Esophagus muscularis mucosa (tissue), 4 donors: ENCODE results near the gene PEPD. TPM values are rescaled to one million over a fixed set of nuclear protein-coding genes. Genes with fewer than 3 reads are reported as not detected.

ENCODE experiments used
- DNase-seq: peaks from one replicate; pipeline ENCODE4 v3.0.0-alpha.2; 2017; ENCODE audit errors: extremely low spot score
- H3K27ac ChIP-seq, 4 donors: fragments of 200-600 bp; sonication (generic); replicated peaks in 1 of 4; 1 replicate in 3 of 4; 2 replicates in 1 of 4; pipeline ENCODE4 v1.5.1; 2016 to 2019; ENCODE audit warnings: mild to moderate bottlenecking in 1 of 4
- H3K27me3 ChIP-seq, 4 donors: fragments of 200-600 bp; sonication (generic); one replicate each; pipeline versions ENCODE4 v1.5.1 to v1.6.0; 2016 to 2019
- H3K36me3 ChIP-seq, 4 donors: fragments of 200-600 bp; sonication (generic); one replicate each; pipeline ENCODE4 v1.5.1; 2016 to 2019
- H3K4me1 ChIP-seq, 4 donors: fragments of 200-600 bp; sonication (generic); one replicate each; pipeline ENCODE4 v1.5.1; 2016 to 2019
- H3K4me3 ChIP-seq, 4 donors: fragments of 200-600 bp; sonication (generic); 1 replicate in 2 of 4; 2 replicates in 2 of 4; pipeline ENCODE4 v1.5.1; 2016 to 2019; ENCODE audit warnings: mild to moderate bottlenecking in 4 of 4, moderate library complexity in 1 of 4
- H3K9me3 ChIP-seq, 4 donors: fragments of 200-600 bp; sonication (generic); 1 replicate in 3 of 4; 2 replicates in 1 of 4; pipeline ENCODE4 v1.5.1; 2016 to 2019
- EP300 ChIP-seq: sonication (generic); formaldehyde crosslinking; IDR thresholded peaks from one replicate; pipeline ENCODE4 v1.6.1; 2017; ENCODE audit warnings: antibody characterized with exemption
- POLR2A ChIP-seq: fragments of 450-650 bp; IDR thresholded peaks from one replicate; pipeline ENCODE4 v1.6.1; 2017; ENCODE audit warnings: antibody characterized with exemption, moderate library complexity, mild to moderate bottlenecking, low read depth
- POLR2AphosphoS5 ChIP-seq, 2 donors: sonication (generic); formaldehyde crosslinking; IDR thresholded peaks; one replicate each; pipeline ENCODE4 v1.6.1; 2017; ENCODE audit warnings: antibody characterized with exemption in 2 of 2
- WGBS: methylation state at CpG from one replicate; pipeline ENCODE4 v1.1.5; 2018; 5-methylcytosine and 5-hydroxymethylcytosine counted together
- intact Hi-C: fragments of 100-400 bp; cut with DNase I; formaldehyde crosslinking; loops from one replicate; pipeline ENCODE4 v1.15.1; 2023
- total RNA-seq, 4 donors: library from RNA; depleted of rRNA; stranded (reverse); fragments of >200 nt; gene quantifications; one replicate each; pipeline versions ENCODE4 v1.1.0 to v1.2.1, GENCODE V29; 2016
- TF ChIP-seq, protein P1 (sequence below), 3 experiments: fragments of 200-600 bp in 2 of 3; fragments of 450-650 bp in 1 of 3; sonication (generic) in 2 of 3; IDR thresholded peaks; one replicate each; pipeline ENCODE4 v1.5.1; 2017 to 2019; ENCODE audit warnings: antibody characterized with exemption in 3 of 3, mild to moderate bottlenecking in 2 of 3, moderate library complexity in 1 of 3

Gene PEPD
- total RNA-seq, 4 donors from 2014 or later, result 59.8 to 90.9 (median 73.0) TPM

- intact Hi-C loops, result no loop called here
- no peak for DNase-seq
- Histone ChIP-seq H3K4me1 (no peaks in the 10 kb centered on the region), H3K9me3 (no peaks in the 10 kb centered on the region), H3K27ac (no peak overlapping the region), H3K36me3 (no peaks in the 10 kb centered on the region), H3K4me3 (no peak overlapping the region), H3K27me3 (peaks cover 0 to 19% (median 0%) of the 10 kb centered on the region in 4 donors)
- WGBS, result 84% methylated on average over 17 of the region's 17 CpGs
- TF ChIP-seq, protein P1, sequence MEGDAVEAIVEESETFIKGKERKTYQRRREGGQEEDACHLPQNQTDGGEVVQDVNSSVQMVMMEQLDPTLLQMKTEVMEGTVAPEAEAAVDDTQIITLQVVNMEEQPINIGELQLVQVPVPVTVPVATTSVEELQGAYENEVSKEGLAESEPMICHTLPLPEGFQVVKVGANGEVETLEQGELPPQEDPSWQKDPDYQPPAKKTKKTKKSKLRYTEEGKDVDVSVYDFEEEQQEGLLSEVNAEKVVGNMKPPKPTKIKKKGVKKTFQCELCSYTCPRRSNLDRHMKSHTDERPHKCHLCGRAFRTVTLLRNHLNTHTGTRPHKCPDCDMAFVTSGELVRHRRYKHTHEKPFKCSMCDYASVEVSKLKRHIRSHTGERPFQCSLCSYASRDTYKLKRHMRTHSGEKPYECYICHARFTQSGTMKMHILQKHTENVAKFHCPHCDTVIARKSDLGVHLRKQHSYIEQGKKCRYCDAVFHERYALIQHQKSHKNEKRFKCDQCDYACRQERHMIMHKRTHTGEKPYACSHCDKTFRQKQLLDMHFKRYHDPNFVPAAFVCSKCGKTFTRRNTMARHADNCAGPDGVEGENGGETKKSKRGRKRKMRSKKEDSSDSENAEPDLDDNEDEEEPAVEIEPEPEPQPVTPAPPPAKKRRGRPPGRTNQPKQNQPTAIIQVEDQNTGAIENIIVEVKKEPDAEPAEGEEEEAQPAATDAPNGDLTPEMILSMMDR (IDR thresholded peaks at IDR 0.05), result no peak
- no peak for TF ChIP-seq POLR2A
- TF ChIP-seq EP300, result no peak
- no peak for TF ChIP-seq POLR2AphosphoS5 (IDR thresholded peaks at IDR 0.05)
Measured at GRCh38 chr19:33553530-33554310, 32.1 kb upstream of the PEPD start.

DNA sequence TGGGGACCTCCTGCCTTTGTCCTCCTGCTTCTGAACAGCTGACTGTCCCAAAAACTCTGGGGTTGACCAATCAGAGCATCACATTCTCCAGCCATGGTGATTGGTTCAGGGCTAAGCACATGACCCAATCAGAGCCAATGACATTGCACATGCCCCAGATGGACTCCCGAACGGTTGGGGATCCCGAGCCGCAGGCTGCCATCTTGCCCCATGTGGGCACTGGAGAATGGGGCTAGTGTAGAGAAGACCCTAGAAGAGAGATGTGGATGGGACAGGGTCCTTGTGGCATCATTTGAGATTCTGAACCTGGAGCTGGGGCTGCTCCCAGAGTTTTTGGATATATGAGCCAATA is 31.3 kb upstream of the PEPD start:
- no peaks in the 10 kb centered on the region for H3K9me3 ChIP-seq
- H3K36me3 ChIP-seq, result no peaks in the 10 kb centered on the region
- DNase-seq, result no peak
- 86% methylated on average over 4 of the region's 4 CpGs for WGBS
- H3K27ac ChIP-seq, result no peak overlapping the region
- H3K27me3 ChIP-seq, result peaks cover 0 to 17% (median 0%) of the 10 kb centered on the region in 4 donors
- H3K4me1 ChIP-seq, result no peaks in the 10 kb centered on the region
- intact Hi-C loops, result no loop called here
- H3K4me3 ChIP-seq, result no peak overlapping the region
- TF ChIP-seq POLR2A (no peak), EP300 (no peak), POLR2AphosphoS5 (IDR thresholded peaks at IDR 0.05) (no peak)
- TF ChIP-seq, protein P1 (IDR thresholded peaks at IDR 0.05), result no peak

DNA sequence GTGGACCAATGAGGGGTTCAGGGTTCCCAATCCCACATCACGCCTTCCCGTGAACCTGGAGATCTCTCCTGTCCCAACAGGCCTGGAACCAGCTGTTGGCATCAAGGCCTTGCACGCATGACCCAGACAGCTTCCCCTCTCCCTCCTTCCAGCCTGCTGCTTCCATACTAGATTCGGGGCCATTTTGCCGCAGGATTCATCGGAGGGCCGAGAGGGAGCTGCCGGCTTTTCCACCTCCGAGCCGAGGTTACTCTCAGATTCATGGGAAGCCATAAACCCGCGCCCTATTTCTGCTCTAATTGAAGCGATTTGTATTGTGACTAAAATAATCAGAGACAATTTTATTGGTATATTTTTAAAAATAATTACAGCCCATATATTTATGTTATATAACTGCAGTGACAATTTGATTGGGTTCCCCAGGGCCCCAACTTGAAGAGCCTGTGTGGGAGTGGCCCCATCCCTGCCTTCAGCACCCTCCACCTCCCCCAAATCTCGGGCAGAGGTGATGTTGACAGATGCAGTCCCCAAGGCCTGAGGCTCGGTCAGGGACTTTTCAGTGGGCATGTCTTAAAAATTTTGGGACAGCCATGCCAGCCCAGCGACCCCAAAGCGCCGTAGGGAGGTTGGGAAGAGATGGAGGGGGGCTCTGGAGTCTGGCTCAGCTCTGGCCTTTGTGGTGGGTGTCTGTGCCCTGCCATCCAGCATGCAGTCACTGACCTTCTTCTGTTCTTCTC is 30.8 kb upstream of the PEPD start:
- Histone ChIP-seq H3K36me3 (no peaks in the 10 kb centered on the region), H3K4me1 (no peaks in the 10 kb centered on the region), H3K4me3 (no peak overlapping the region), H3K27ac (no peak overlapping the region), H3K27me3 (peaks cover 0 to 18% (median 0%) of the 10 kb centered on the region in 4 donors), H3K9me3 (no peaks in the 10 kb centered on the region)
- DNase-seq, result no peak
- intact Hi-C loops, result no loop called here
- 90% methylated on average over 15 of the region's 18 CpGs for WGBS
- no peak for TF ChIP-seq EP300
- no peak for TF ChIP-seq POLR2AphosphoS5 (IDR thresholded peaks at IDR 0.05)
- no peak for TF ChIP-seq POLR2A
- TF ChIP-seq, protein P1 (IDR thresholded peaks at IDR 0.05), result no peak

- intact Hi-C loops, result no loop called here
- DNase-seq, result no peak
- Histone ChIP-seq H3K9me3 (no peaks in the 10 kb centered on the region), H3K4me3 (no peak overlapping the region), H3K36me3 (no peaks in the 10 kb centered on the region), H3K27me3 (peaks cover 0 to 21% (median 0%) of the 10 kb centered on the region in 4 donors), H3K4me1 (no peaks in the 10 kb centered on the region), H3K27ac (no peak overlapping the region)
- no peak for TF ChIP-seq POLR2AphosphoS5 (IDR thresholded peaks at IDR 0.05)
- no peak for TF ChIP-seq EP300
- TF ChIP-seq, protein P1 (IDR thresholded peaks at IDR 0.05), result no peak
- no peak for TF ChIP-seq POLR2A
- WGBS, result 84% methylated on average over 6 of the region's 6 CpGs
Measured at GRCh38 chr19:33551676-33552075, 30.1 kb upstream of the PEPD start.
